Cortex of kidney (tissue), 1 donor: ENCODE measurements around the gene KCMF1.
"Not testable (repeated sequence)": the region's sequence is repeated elsewhere in the genome, so short reads cannot be mapped to it uniquely, and the experiment has no call there.

Source experiments
- DNase-seq: peaks from one replicate; lab custom pipeline; 2025; lab: John Stamatoyannopoulos, UW

The KCMF1 gene

GRCh38 chr2:84970868-84971509 lies at the start of gene KCMF1:
Gene KCMF1, plus strand, starts transcription at chr2:84971161. Its CDS starts 291 bp downstream, at chr2:84971452.
- DNase-seq, result peak; percentile 11

GRCh38 chr2:84923009-84923408 lies 48.0 kb upstream of the KCMF1 start:
- no peak for DNase-seq

DNA sequence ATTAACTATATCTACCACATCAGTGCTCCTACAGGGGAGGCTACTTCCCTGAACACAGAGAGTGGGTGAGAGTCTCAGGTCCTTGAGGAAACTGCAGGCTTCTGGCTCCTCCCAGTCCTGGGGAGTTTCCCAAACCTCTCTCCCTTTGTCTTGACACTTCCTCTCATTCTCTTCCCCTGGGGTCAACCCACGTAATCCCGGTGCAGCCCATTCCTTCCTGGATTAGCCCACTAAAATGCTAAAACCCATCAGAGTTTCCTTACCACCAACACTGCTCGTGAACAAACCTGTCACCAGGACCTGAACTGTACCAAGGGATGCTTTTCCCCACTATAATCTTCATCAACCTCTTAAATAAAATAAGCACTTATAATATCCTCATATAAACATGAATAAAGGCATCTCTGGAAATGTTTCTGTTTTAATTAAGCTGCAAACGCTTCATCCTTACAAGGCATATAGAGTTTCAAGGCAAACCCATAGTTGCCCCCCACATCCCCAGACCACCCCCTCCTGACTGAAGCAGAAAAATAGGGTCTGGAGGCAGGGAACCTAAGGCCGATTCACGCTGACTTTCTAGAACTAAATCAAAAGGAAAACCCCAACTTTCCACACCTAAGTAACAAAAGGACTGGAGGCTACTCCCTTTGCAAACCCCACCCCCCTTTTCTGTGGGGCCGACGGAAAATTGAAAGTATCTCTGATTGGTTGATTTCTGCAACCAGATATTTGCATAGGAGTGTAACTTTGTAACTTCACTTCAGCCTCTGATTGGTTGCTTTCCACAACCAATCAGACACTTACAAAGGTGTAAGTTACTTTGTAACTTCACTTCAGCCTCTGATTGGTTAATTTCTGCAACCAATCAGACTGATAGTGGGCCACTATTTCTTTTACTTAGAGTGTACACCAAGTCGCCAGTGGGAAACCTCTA lies 46.5 kb upstream of the KCMF1 start:
- no peak for DNase-seq

- no peak for DNase-seq
Measured at GRCh38 chr2:84925336-84925723, 45.6 kb upstream of the KCMF1 start.

DNA sequence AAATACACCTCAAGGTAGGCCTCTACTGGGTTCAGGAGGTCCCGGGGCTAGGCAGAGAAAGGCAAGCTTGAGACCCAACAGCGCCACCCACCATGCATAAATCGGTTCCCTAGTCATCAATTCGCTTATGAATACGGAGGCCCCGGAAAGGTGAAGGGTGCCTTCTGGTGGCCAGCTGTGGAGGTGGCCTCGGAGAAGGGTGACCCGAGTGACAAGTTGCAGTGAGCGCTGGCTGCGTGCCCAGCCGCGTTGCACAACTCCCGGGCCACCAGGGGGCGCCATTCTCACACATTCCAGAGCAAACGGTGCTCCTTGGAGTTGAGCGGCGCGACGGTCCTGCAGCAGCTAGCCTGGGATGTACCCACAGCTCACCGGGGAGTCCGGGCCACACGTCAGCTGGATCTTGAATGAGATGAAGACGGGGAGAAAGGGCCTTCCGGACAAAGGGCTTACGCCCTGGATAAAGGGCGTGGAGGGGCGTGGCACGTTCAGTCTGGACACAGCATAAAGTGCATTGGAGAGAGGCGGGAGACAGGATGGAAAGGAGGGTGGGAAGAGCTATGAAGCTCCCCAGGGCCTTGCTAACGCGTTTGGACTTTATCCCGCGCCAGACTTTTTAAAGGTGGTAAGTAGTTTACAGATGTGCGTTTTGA lies 45.1 kb upstream of the KCMF1 start:
- no peak for DNase-seq

GRCh38 chr2:84927275-84927627 lies 43.7 kb upstream of the KCMF1 start:
- DNase-seq, result no peak

- no peak for DNase-seq
Measured at GRCh38 chr2:84931384-84931821, 39.6 kb upstream of the KCMF1 start.

DNA sequence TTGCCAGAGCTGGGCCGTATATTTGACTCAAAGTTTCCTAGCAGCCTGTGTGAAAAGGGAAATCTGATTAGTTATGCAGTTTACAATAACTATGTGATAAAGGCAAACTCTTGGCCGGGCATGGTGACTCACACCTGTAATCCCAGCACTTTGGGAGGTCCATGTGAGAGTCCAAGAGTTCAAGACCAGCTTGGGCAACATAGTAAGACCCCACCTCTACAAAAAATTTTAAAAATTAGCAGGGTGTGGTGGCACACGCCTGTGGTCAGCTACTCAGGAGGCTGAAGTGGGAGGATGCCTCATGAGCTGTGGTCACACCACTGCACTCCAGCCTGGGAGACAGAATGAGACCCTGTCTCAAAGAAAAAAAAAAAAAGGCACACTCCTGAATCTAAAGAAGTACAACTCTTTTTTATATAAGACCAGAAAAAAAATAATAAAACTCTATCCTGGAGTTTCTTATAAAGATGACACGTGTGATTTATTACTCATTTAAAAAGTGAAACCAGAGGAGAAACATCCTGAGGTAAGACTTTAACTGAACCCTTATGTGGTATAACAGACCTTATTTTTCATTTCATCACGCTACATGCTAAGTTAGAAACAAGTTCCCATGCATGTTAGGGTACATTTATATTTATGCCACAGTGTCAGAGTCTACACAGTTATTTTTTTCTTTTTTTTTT lies 32.6 kb upstream of the KCMF1 start:
- no peak for DNase-seq

DNA sequence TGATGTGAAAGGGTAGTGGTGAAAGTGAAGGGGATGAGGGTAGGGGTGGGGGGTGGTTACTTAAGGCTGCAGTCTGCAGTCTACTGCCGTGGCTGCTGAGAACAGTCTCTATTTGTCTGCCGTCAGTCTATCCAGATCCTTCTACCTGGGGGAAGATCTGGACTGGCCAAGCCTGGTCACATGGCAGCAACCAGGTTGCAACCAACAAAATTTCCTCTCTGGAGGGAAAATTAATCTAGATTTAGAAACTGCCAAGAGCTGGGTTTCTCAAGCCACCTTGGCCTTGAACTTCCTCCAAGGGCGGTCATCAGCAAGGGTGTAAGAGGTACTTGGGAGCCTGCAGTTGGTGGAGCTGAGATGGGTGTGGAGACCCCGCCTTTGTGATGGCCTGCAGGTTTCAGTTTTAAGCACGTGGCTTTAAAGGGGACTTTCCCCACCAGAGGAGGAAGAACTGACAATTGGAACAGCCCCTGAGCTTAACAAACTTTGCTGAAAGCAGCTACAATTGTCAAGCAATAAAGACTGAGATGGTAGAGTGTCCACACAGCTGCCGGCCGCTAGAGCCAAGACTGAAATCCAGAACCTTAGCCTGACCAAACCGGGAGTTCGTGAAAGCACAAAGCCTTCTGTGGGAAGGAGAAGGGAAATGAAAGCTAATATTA lies 31.4 kb upstream of the KCMF1 start:
- no peak for DNase-seq

- no peak for DNase-seq
Measured at GRCh38 chr2:84940088-84940470, 30.9 kb upstream of the KCMF1 start.

- DNase-seq, result no peak
Measured at GRCh38 chr2:84940831-84941412, 30.0 kb upstream of the KCMF1 start.

DNA sequence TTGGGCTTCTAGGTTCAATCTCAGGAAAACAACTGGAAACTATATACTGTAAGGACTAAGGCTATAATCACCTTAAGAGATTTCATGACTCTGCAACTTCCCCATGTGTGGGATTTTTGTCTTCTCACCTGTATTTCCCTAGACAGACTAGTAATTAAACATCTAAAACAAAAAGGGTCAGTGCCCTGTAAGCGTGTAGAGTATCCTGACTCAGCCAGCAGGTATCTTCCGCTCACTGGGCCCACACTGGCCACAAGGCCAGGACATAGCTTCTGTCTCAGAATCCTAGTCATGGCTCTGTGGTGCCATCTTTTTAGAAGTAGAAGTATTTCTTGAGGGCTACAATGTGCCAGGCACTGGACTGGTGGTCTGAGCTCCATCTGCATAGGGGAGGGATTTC lies 28.8 kb upstream of the KCMF1 start:
- no peak for DNase-seq

- DNase-seq, result no peak
Measured at GRCh38 chr2:84942964-84943421, 28.0 kb upstream of the KCMF1 start.

DNA sequence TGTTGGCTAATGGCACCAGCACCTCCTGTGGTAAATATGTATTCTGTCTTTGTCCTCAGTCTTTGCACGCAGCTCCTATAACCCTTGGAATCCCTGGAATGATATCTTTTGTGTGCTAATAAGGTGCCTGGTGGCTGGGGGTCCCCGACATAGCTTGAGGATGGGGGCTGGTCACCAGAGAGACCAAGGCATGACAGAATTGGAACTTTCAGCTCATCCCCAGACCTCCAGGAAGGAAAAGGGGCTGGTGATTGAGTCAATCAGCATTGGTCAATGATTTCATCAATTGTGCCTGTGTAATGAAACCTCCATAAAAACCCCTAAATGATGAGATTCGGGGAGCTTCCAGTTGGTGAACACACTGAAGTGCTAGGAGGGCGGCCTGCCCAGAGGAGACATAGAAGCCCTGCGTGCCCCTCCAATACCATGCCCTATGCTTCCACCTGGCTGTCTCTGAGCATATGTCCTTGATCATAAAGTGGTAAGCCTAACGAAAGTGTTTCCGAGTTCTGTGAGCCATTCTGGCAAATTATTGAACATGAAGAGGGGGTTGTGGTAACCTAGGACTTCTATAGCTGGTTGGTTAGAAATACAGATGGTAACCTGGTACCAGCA lies 26.6 kb upstream of the KCMF1 start:
- no peak for DNase-seq

- not testable (repeated sequence) for DNase-seq
Measured at GRCh38 chr2:84945838-84946203, 25.1 kb upstream of the KCMF1 start.

DNA sequence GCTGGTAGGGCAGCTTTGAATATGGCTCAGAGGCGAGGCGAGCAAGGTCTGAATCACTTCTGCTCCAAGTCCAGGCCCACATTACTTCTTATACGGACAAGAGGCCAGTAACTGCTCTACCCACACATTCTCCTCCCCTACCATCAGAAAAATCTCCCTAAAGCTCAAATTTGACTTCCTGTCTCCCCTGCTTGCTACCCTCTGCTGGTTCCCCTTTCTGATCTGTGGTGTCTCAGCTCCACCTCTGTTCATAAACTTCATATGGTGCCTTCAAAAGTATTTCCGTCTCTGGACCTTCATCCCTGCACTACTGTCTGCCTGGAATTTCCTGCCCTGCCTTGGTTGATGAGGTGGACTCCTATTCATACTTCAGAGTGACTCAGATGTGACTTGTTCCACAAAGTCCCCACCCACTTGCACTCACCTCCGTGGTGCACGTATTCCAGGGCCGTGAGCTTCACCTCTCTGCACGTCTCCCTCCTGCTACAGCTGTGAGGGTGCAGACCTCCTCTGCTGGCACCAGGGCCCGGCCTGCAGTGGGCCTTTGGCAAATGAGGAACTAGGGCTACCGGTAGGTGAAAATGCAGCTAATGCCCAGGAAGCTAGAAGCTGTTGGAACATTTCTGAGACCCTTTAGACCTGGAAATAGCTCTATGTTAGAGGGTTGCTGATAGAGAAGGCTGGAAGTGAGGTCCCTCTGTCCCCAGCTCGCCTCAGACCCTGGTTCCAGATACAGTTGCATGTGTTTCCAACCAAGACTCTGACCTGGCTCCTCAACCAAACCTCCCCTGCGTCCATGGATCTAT lies 24.6 kb upstream of the KCMF1 start:
- DNase-seq, result no peak

DNA sequence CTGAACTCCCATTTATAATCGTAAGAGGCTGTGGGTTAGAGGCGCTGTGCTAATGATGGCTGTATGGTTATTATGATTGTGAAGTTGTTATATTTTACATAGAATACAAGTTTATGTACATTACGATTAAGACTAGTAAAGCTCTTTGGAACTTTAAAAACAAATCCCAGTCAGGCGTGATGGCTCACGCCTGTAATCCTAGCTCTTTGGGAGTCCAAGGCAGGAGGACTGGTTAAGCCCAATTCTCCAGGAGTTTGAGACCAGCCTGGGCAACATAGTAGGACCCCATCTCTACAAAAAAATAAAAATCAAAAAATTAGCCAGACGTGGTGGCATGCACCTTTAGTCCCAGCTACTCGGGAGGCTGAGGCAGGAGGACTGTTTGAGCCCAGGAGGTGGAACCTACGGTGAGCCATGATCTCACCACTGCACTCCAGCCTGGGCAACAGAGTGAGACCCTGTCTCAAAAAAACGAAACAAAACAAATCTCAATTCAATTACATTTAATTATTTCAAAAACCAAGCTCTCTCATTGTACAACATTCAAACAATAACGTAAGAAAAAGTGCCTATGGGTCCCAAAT lies 23.9 kb upstream of the KCMF1 start:
- no peak for DNase-seq

DNA sequence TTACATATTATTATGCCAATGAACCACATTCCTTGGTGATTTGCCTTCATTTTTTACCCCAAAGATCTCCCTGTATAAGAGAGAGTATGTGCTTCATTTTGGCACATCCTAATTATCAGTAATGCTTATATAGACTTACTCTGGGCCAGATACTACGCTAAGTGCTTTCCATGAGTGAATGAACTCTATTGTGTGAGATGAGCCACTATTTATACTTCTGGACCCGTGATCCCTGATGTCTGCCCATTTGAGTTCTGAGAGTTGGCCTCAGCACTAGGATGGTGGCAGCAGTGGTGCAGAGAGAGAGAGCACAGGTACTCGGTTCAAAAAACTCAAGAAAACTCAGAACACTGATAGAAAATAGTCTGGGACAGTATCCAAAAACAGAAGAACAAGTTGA lies 17.4 kb upstream of the KCMF1 start:
- no peak for DNase-seq

DNA sequence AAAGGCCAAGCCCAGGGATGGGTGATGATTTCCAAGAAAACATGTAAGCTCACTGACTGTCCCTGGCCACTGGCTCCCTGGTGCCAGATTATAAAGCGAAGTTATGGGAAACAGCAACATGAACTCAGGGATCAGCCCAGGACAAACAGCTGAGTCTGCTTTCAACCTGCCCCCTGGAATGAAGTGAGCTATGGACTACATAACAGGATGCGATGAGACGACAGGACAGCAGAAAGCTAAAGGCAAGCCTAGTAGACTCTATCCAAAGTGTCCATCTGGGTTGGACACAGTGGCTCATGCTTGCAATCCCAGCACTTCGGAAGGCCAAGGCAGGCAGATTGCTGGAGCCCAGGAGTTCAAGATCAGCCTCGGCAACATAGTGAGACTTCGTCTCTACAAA lies 16.6 kb upstream of the KCMF1 start:
- DNase-seq, result no peak
